Stimulated activated CD8-positive, alpha-beta memory T cell treated with anti-CD3 and anti-CD28 coated beads, Interleukin-15, amount 100 ng/mL, for 1 hour (primary cell): ENCODE measurements around the gene MAPKAP1.
"Not testable (repeated sequence)": the region's sequence is repeated elsewhere in the genome, so short reads cannot be mapped to it uniquely, and the experiment has no call there.

Source experiments
- DNase-seq: peaks from one replicate; pipeline ENCODE4 v3.0.0-alpha.2; 2020; ENCODE audit warnings: low read depth

The MAPKAP1 gene

DNA sequence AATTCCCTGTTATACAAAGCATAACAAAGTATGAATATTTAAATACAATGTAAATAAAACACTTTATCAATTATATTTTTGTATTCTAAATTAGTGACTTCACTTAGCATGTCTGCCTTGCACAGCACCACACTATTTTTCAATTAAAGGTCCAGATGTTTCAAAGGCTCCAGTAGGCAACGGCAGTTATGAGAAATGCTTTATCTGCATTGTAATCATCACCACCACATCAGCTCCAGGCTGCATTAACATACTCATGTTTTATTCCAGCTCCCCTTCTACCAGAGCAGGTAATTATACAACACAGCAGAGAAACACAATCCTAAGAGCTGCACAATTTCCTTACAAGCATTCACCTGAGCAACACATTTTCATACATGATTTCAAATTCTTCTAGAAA is 102.8 kb downstream of the MAPKAP1 start:
- no peak for DNase-seq

- DNase-seq, result no peak
These were observed 103.5 kb downstream of the MAPKAP1 start for GRCh38 chr9:125603478-125604021.

- DNase-seq, result no peak
These were observed 105.0 kb downstream of the MAPKAP1 start for GRCh38 chr9:125601961-125602360.

DNA sequence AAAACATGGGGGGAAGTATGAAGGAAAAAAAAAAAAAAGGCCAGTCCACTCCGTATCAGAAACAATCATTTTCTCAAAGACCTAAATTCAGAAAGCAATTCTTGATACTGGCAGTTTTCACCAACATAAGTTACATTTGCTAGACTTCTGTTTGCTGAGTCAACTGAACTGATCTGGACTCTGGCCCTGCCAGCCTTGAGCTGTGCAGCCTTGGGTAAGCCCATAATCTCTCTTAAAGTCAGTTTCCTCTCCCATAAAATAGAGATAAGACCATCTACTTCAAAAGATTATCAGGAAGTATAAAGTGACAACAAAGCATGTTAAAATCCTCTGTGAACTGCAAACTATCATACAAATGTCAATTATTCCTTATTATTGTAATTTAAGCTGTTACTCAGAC is 106.8 kb downstream of the MAPKAP1 start:
- DNase-seq, result no peak

GRCh38 chr9:125594223-125594610 is 112.8 kb downstream of the MAPKAP1 start:
- DNase-seq, result no peak

GRCh38 chr9:125593581-125594222 is 113.3 kb downstream of the MAPKAP1 start:
- DNase-seq, result no peak

- DNase-seq, result no peak
These were observed 115.1 kb downstream of the MAPKAP1 start for GRCh38 chr9:125591888-125592287.

- no peak for DNase-seq
These were observed 115.8 kb downstream of the MAPKAP1 start for GRCh38 chr9:125591245-125591644.

- DNase-seq, result no peak
These were observed 117.7 kb downstream of the MAPKAP1 start for GRCh38 chr9:125589287-125589686.

DNA sequence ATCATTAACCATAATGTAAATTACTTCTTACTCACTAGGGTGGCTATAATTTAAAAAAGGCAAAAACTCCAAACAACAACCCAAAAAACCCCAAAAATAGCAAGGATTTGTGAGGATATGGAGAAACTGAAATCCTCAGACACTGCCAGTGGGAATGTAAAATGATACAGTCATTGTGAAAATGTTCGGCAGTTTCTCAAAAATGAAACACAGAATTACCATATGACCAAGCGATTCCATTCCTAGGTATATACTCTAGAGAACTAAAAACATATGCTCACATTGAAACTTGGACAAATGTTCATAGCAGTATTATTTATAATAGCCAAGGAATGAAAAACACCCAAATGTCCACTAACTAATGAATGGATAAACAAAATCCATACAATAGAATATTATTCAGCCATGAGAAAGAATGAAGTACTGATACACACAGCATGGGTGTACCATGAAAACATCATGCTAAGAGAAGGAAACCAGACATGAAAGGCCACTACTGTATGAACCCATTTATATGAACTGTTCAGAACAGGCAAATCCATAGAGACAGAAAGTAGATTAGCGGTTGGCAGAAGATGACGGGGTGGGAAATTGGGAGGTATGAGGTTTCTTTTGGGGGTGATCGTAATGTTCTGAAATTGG is 119.1 kb downstream of the MAPKAP1 start:
- no peak for DNase-seq

- DNase-seq, result no peak
These were observed 120.9 kb downstream of the MAPKAP1 start for GRCh38 chr9:125586172-125586511.

DNA sequence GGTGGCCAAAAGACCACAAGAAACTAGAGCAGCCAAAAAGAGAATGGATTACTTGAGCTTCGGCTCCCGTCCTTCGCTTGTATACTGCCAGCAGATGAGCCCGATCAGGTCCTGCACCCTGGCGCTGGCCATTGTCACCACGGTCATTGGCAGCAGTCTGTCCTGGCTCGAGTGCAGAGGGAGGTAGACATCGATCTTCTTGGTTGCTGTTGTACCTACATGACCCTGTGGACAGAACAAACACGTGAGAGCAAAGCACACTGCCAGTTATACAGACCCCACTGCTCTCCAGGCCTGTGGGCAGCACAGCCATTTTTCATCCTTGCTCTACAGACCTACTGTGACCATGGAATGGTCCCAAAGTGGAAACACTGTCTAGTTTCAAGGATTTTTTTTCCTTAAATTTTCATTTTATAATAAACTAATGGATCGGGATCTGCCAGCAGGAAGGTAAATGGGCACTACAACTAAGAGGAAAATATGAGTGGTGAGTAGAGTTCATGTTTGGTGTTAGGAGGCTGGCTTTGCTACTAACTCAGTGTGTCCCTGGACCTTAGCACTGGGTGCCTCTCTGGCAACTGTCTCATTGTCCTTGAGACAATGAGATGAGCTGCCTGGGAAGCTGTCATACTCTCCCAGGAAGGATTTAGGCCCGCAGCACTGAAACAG is 121.4 kb downstream of the MAPKAP1 start:
- no peak for DNase-seq

DNA sequence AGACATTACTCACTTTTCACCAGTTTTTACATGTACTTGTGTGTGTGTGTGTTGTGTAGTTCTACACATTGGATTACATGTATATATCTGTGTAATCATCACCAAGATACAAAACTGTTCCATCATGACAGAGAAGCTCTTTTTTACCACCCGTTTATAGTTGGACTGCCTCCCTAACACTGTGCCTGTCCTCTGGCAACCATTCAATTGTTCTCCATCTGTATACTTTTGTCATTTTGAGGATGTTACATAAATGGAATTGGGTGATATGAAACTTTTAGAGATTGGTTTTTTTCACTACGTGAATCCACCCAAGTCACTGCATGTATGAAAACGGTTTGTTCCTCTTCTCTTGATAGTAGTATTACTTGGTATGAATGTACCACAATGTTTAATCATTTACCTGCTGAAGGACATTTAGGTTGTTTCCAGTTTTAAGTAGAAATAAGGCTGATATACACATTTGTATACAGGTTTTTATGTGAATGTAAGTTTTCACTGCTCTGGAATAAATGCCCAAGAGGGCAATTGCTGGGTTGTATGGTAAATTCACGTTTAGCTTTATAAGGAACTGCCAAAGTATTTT is 126.2 kb downstream of the MAPKAP1 start:
- DNase-seq, result no peak

GRCh38 chr9:125579030-125579932 is 127.7 kb downstream of the MAPKAP1 start:
- no peak for DNase-seq

DNA sequence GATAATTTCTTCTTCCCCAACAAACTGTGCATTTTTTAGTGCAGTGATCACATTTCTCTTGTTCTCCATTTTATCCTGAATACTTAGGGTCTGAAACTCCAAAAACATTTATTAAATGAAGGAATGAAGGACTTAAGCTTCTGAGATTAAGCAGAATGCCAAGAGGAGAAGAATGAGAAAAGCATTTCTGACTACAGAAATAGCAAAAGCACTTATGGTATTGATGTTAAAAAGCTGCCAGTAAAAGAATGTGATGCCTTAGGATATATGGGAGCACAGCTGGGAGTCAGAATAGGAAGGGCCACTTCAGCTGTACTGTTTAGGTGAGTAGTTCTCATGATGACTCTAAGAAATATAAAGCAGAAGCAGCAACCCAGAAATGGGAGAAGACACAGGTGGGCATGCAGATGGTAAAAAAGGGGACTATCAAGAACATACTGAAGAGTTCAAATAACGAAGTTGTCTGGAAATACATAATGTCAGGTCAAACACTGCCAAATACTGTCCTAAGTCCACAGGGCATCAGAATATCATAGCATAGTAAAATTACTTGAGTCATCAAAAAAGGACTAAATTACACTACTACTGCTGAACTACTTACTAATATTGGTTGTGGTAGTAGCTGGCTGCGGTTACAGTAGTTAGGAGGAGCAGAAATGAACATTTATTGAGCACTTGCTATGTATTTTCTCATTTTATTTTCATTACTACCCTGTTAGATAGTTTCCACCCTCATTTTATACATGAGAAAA is 132.7 kb downstream of the MAPKAP1 start:
- no peak for DNase-seq

DNA sequence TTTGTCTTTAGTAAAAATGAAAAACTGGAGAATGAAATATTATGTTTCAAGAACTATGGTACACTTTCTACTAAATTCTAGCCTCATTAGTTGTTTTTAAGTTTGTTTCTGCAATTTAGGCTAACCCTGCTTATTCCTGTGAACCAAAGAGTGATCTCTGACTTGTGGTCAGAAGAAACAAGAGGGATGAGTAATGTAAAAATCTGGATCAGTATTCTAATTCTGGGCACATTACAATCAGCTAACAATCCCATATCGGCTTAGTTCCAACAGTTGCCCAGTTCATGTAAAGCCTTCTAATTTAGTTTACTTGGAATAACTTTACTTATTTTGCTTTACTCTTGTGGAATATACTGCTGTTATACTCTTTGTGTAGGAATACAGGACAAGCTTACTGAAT is 134.5 kb downstream of the MAPKAP1 start:
- not testable (repeated sequence) for DNase-seq

- DNase-seq, result not testable (repeated sequence)
These were observed 135.2 kb downstream of the MAPKAP1 start for GRCh38 chr9:125571824-125572223.

- no peak for DNase-seq
These were observed 136.8 kb downstream of the MAPKAP1 start for GRCh38 chr9:125570246-125570645.

DNA sequence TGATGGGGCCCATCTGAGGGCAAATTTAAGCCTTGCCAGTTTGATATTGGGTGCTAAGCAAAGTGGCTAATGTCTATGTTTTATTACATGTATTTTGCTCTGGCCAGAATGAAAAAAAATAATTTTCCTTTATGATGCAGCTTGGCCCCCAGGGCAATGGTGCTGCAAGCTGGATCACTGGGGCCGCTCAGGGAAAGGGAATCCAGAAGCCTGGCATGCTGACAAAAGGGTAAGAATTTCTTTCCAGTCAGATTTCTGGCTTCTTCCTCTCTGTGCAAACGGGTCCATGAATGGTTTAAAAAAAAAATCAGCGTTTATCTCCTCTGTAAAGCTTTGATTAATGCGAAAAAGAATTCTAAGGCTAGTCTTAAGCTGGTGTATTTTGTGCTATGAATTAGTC is 138.4 kb downstream of the MAPKAP1 start:
- no peak for DNase-seq

GRCh38 chr9:125566051-125566450 is 141.0 kb downstream of the MAPKAP1 start:
- DNase-seq, result not testable (repeated sequence)

DNA sequence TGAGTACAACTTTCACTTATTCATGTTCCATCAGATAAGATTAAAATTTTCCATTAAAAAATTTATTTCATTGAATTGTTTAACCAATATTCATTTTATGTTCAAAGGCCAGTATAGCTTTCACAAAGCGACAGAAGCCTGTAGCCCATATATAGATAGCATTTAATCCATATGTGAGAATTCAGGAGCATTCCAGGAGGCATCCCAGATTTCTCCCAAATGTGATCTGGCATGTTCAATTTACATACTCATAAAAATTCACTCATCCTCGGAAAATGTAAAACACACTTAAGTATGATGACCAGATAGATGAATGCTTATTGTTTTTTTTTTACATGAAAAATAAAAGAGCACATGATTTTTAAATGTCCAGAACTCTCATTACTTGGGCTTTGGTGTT is 141.9 kb downstream of the MAPKAP1 start:
- no peak for DNase-seq
